Fibroblast of lung (primary cell): ENCODE data around the gene FOXL2. TPM values are rescaled to one million over a fixed set of nuclear protein-coding genes. Genes with fewer than 3 reads are reported as not detected.
A peak's percentile ranks its signal among the peaks of the same experiment; 100 is the strongest.

ENCODE experiments used
- DNase-seq, 2 donors: peaks; one replicate each; pipeline versions ENCODE4 v3.0.0 to v3.0.0-alpha.2; 2010; ENCODE audit warnings: low read depth in 2 of 2
- H2AFZ ChIP-seq: 2 replicates; pipeline ENCODE4 v1.5.1; 2012; ENCODE audit warnings: low read length, control low read depth, inconsistent platforms
- H3K27ac ChIP-seq: 2 replicates; pipeline ENCODE4 v1.5.1; 2011; ENCODE audit warnings: low read length, control low read depth; ENCODE audit not compliant: insufficient read depth
- H3K27me3 ChIP-seq: 2 replicates; pipeline ENCODE4 v1.5.1; 2011; ENCODE audit warnings: mild to moderate bottlenecking, low read length; ENCODE audit not compliant: control insufficient read depth, insufficient read depth
- H3K36me3 ChIP-seq: 2 replicates; pipeline ENCODE4 v1.5.1; 2011; ENCODE audit warnings: low read length; ENCODE audit not compliant: control insufficient read depth, insufficient read depth
- H3K4me1 ChIP-seq: 2 replicates; pipeline ENCODE4 v1.5.1; 2011; ENCODE audit warnings: low read length; ENCODE audit not compliant: control insufficient read depth, insufficient read depth; ENCODE audit errors: extremely low read depth
- H3K4me2 ChIP-seq: 2 replicates; pipeline ENCODE4 v1.5.1; 2011; ENCODE audit warnings: low read length, control low read depth; ENCODE audit not compliant: insufficient read depth; ENCODE audit errors: extremely low read depth
- H3K4me3 ChIP-seq, 4 experiments: fragments of 200-600 bp in 1 of 4; sonication (generic) in 1 of 4; replicated peaks in 1 of 4; 2 replicates each; pipeline ENCODE4 v1.5.1; 2011 to 2016; ENCODE audit warnings: low read length in 4 of 4, low read depth in 3 of 4, mild to moderate bottlenecking in 3 of 4, control low read depth in 2 of 4, inconsistent platforms in 1 of 4, mixed read lengths in 1 of 4; ENCODE audit not compliant: insufficient read depth in 1 of 4; ENCODE audit errors: control extremely low read depth in 1 of 4
- H3K79me2 ChIP-seq: 2 replicates; pipeline ENCODE4 v1.5.1; 2012; ENCODE audit warnings: mild to moderate bottlenecking, low read length, inconsistent platforms; ENCODE audit not compliant: control insufficient read depth, insufficient read depth
- H3K9ac ChIP-seq: 2 replicates; pipeline ENCODE4 v1.5.1; 2011; ENCODE audit warnings: mild to moderate bottlenecking, low read length, control low read depth; ENCODE audit not compliant: insufficient read depth
- H3K9me3 ChIP-seq: 2 replicates; pipeline ENCODE4 v1.5.1; 2012; ENCODE audit warnings: low read depth, low read length; ENCODE audit not compliant: control insufficient read depth, insufficient read depth
- H4K20me1 ChIP-seq: 2 replicates; pipeline ENCODE4 v1.5.1; 2011; ENCODE audit warnings: low read length; ENCODE audit not compliant: control insufficient read depth, insufficient read depth; ENCODE audit errors: extremely low read depth
- EZH2 ChIP-seq: IDR thresholded peaks from 2 replicates; pipeline ENCODE4 v1.5.1; 2012; ENCODE audit warnings: low read length, control low read depth, mild to moderate bottlenecking; ENCODE audit errors: missing control alignments
- polyA plus RNA-seq, 2 donors: library from polyadenylated mRNA; depleted of rRNA in 1 of 2; stranded (reverse) in 1 of 2; unstranded in 1 of 2; fragments of >200 nt; gene quantifications; 2 replicates each; pipeline ENCODE4 v1.2.1, GENCODE V29; 2011 to 2012; ENCODE audit warnings: missing spikeins in 1 of 2
- total RNA-seq: library from RNA; depleted of rRNA; stranded (reverse); fragments of >200 nt; gene quantifications from 2 replicates; pipeline ENCODE4 v1.2.1, GENCODE V29; 2014
- TF ChIP-seq, protein P1 (sequence below), 2 donors: IDR thresholded peaks in 1 of 2; conservative IDR thresholded peaks in 1 of 2; 1 replicate in 1 of 2; 2 replicates in 1 of 2; pipeline ENCODE4 v1.5.1; 2011 to 2012; ENCODE audit warnings: low read length in 2 of 2, control low read depth in 1 of 2, inconsistent platforms in 1 of 2, low read depth in 1 of 2, mild to moderate bottlenecking in 1 of 2

FOXL2 gene
- total and polyA plus RNA-seq, 2 donors (not counting 1 experiment from before 2014, with no cell fraction given) = under 0.01 to 0.02 TPM

DNA sequence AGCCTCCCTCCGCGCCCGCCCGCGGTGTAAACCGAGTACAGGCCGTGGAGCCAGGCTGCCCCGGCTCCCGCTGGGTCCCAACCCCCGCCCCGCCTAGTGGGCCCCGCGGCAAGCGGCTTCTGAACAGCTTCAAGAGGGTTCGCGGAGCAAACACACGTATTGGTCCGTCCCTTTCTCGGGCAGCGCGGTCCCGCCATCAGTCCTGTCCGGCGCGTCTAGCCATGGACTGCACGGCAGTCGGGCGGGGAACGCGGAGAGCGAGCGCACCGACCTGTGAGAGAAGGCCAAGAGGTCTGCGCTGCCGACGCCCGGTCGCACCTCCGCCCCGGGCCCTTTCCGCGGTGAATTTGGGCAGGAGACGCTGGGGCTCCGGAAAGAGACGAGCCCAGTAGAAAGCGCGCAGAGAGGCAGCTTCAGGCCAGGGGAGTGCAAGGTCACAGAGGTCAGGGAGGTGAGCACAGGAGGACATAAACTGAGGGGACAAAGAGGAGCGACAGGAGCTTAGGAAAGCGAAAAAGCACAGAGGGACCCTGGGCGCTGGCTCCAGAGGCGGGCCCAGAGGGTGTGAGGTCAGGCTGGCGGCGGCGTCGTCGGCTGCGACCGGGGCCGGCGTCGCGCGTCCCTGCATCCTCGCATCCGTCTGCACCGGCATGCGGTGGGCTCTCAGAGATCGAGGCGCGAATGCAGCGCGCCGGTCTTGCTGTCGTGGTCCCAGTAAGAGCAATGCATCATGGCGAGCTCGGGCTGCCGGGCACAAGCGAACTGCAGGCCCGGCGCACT, 1.8 kb downstream of the FOXL2 start:
- H3K36me3 ChIP-seq = no peaks in the 10 kb centered on the region
- peak in 1 of 2 donors; percentile 23 for DNase-seq
- H3K27me3 ChIP-seq = peaks cover 95% of the 10 kb centered on the region
- no peak overlapping the region for H3K4me2 ChIP-seq
- H3K4me1 ChIP-seq = no peaks in the 10 kb centered on the region
- H3K79me2 ChIP-seq = no peaks in the 10 kb centered on the region
- no peak overlapping the region for H2AFZ ChIP-seq
- TF ChIP-seq EZH2 = peak; percentile 100
- TF ChIP-seq, protein P1, sequence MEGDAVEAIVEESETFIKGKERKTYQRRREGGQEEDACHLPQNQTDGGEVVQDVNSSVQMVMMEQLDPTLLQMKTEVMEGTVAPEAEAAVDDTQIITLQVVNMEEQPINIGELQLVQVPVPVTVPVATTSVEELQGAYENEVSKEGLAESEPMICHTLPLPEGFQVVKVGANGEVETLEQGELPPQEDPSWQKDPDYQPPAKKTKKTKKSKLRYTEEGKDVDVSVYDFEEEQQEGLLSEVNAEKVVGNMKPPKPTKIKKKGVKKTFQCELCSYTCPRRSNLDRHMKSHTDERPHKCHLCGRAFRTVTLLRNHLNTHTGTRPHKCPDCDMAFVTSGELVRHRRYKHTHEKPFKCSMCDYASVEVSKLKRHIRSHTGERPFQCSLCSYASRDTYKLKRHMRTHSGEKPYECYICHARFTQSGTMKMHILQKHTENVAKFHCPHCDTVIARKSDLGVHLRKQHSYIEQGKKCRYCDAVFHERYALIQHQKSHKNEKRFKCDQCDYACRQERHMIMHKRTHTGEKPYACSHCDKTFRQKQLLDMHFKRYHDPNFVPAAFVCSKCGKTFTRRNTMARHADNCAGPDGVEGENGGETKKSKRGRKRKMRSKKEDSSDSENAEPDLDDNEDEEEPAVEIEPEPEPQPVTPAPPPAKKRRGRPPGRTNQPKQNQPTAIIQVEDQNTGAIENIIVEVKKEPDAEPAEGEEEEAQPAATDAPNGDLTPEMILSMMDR (conservative IDR thresholded peaks at IDR 0.05 in 1 of 2, IDR thresholded peaks at IDR 0.05 in 1 of 2; ENCODE audit: low read depth in 1 of 2, low read length in 2 of 2) = no peak
- no peak overlapping the region for H3K27ac ChIP-seq
- no peak overlapping the region for H3K4me3 ChIP-seq
- no peaks in the 10 kb centered on the region for H3K9me3 ChIP-seq
- no peak overlapping the region for H3K9ac ChIP-seq
- no peaks in the 10 kb centered on the region for H4K20me1 ChIP-seq

DNA sequence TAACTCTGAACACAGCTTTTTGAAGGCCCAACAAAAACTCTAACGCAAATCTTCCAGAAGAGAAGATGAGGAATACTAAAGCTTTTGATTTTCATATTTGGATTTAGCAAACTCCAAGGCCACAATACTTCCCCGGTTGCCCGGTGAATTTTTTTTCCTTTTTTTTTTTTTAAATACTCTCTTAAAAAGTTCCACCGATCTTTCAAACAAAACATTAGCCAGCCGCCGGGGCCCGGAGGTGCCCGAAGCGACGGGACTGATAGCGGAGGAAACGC, 2.3 kb downstream of the FOXL2 start:
- Histone ChIP-seq H3K36me3 (no peaks in the 10 kb centered on the region), H2AFZ (no peak overlapping the region), H3K27ac (no peak overlapping the region), H4K20me1 (no peaks in the 10 kb centered on the region), H3K9ac (no peak overlapping the region), H3K9me3 (no peaks in the 10 kb centered on the region), H3K79me2 (no peaks in the 10 kb centered on the region), H3K4me1 (no peaks in the 10 kb centered on the region), H3K4me2 (no peak overlapping the region), H3K27me3 (peaks cover 95% of the 10 kb centered on the region), H3K4me3 (no peak overlapping the region)
- TF ChIP-seq, protein P1 (conservative IDR thresholded peaks at IDR 0.05 in 1 of 2, IDR thresholded peaks at IDR 0.05 in 1 of 2; ENCODE audit: low read depth in 1 of 2, low read length in 2 of 2) = no peak
- no peak for TF ChIP-seq EZH2
- DNase-seq = no peak

DNA sequence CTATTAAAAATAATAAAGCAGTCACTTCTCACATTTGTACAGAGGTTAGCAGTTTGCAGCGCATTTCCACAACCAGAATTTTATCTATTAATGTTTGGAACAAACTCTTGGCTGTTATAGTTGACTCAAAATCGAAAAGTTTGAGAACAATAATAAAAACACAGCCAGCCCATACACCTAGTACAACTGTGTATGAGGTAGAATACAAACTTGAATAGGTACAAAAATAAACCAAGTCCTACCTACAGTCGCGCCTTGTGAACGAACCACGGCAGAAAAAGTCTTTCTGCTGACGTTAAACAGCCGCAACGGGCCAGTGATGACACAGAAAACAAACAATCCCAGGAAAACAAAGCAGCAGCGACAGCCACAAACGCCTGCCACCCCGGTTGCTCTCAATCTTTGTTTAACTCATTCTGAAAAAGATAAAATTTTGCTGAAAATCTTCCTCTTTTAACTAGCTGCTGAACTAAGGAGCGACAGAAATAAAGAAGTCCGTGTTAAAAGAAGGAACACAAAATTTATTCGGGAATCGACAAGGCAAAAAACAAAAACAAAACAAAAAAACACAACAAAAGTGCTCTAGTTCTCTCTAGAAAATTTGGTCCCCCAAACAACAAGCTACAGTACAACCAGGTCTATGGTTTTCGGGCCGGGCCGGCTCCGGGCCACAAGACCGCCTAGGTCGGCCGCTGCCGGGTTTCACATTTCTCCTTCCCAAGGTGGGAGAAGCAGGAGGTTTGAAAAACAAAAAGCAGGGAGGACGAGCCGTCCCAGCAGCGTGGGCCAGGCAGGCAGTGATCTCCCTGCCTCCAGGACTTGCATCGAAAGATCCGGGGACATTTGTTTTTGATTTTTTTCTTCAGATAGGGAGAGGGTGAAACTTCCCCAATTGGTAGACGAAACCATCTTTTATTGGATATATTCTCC, 2.9 kb downstream of the FOXL2 start:
- no peak overlapping the region for H3K4me3 ChIP-seq
- peaks cover 95% of the 10 kb centered on the region for H3K27me3 ChIP-seq
- no peaks in the 10 kb centered on the region for H3K79me2 ChIP-seq
- no peaks in the 10 kb centered on the region for H3K9me3 ChIP-seq
- TF ChIP-seq EZH2 = peak; percentile 93
- TF ChIP-seq, protein P1 (conservative IDR thresholded peaks at IDR 0.05 in 1 of 2, IDR thresholded peaks at IDR 0.05 in 1 of 2; ENCODE audit: low read depth in 1 of 2, low read length in 2 of 2) = no peak
- H3K36me3 ChIP-seq = no peaks in the 10 kb centered on the region
- H3K4me2 ChIP-seq = no peak overlapping the region
- H3K27ac ChIP-seq = no peak overlapping the region
- H2AFZ ChIP-seq = no peak overlapping the region
- peak; percentile 15 to 58 for DNase-seq
- no peaks in the 10 kb centered on the region for H4K20me1 ChIP-seq
- no peak overlapping the region for H3K9ac ChIP-seq
- no peaks in the 10 kb centered on the region for H3K4me1 ChIP-seq
